ENCODE data around the gene COG3. TPM values are rescaled to one million over a fixed set of nuclear protein-coding genes. Genes with fewer than 3 reads are reported as not detected.

Gene COG3
- polyA plus RNA-seq, 4 donors, result 15.9 to 29.4 (median 22.3) TPM

GRCh38 chr13:45518525-45519245 lies 53.9 kb downstream of the COG3 start:
- Histone ChIP-seq H3K4me1 (ENCODE audit: control insufficient read depth in 3 of 3, insufficient read depth in 2 of 3, low read depth in 1 of 3, low read length in 2 of 3) (no peaks in the 10 kb centered on the region), H3K36me3 (ENCODE audit: control insufficient read depth in 3 of 3, insufficient read depth in 2 of 3, low read depth in 1 of 3, low read length in 3 of 3) (peaks cover 0 to 24% (median 17%) of the 10 kb centered on the region in 3 donors), H3K27ac (ENCODE audit: low read depth in 1 of 3, low read length in 2 of 3) (no peak overlapping the region), H3K9me3 (ENCODE audit: control insufficient read depth in 2 of 2, insufficient read depth in 1 of 2, low read depth in 1 of 2, low read length in 1 of 2) (no peaks in the 10 kb centered on the region), H3K4me3 (ENCODE audit: low read depth in 1 of 3, low read length in 3 of 3) (no peak overlapping the region), H3K27me3 (ENCODE audit: control insufficient read depth in 3 of 3, insufficient read depth in 3 of 3, low read length in 3 of 3) (no peaks in the 10 kb centered on the region)
- DNase-seq, result no peak
- no peak for FAIRE-seq
- WGBS, 3 donors, result 65 to 66% (median 66%) methylated on average over 4 of the region's 4 CpGs

GRCh38 chr13:45519493-45519892 lies 54.8 kb downstream of the COG3 start:
- FAIRE-seq (no peak), DNase-seq (no peak)
- no peaks in the 10 kb centered on the region for H3K27me3 ChIP-seq (ENCODE audit: control insufficient read depth in 3 of 3, insufficient read depth in 3 of 3, low read length in 3 of 3)
- no peak overlapping the region for H3K27ac ChIP-seq (ENCODE audit: low read depth in 1 of 3, low read length in 2 of 3)
- peaks cover 0 to 24% (median 17%) of the 10 kb centered on the region in 3 donors for H3K36me3 ChIP-seq (ENCODE audit: control insufficient read depth in 3 of 3, insufficient read depth in 2 of 3, low read depth in 1 of 3, low read length in 3 of 3)
- no peaks in the 10 kb centered on the region for H3K9me3 ChIP-seq (ENCODE audit: control insufficient read depth in 2 of 2, insufficient read depth in 1 of 2, low read depth in 1 of 2, low read length in 1 of 2)
- WGBS, 3 donors, result 60 to 78% (median 76%) methylated on average over 4 of the region's 4 CpGs
- H3K4me1 ChIP-seq (ENCODE audit: control insufficient read depth in 3 of 3, insufficient read depth in 2 of 3, low read depth in 1 of 3, low read length in 2 of 3), result no peaks in the 10 kb centered on the region
- H3K4me3 ChIP-seq (ENCODE audit: low read depth in 1 of 3, low read length in 3 of 3), result no peak overlapping the region

GRCh38 chr13:45521297-45521696 lies 56.6 kb downstream of the COG3 start:
- no peak overlapping the region for H3K4me3 ChIP-seq (ENCODE audit: low read depth in 1 of 3, low read length in 3 of 3)
- no peaks in the 10 kb centered on the region for H3K27me3 ChIP-seq (ENCODE audit: control insufficient read depth in 3 of 3, insufficient read depth in 3 of 3, low read length in 3 of 3)
- no peaks in the 10 kb centered on the region for H3K4me1 ChIP-seq (ENCODE audit: control insufficient read depth in 3 of 3, insufficient read depth in 2 of 3, low read depth in 1 of 3, low read length in 2 of 3)
- H3K27ac ChIP-seq (ENCODE audit: low read depth in 1 of 3, low read length in 2 of 3), result no peak overlapping the region
- WGBS, 3 donors, result 84 to 100% (median 94%) methylated on average over 4 of the region's 4 CpGs
- no peaks in the 10 kb centered on the region for H3K9me3 ChIP-seq (ENCODE audit: control insufficient read depth in 2 of 2, insufficient read depth in 1 of 2, low read depth in 1 of 2, low read length in 1 of 2)
- peaks cover 3 to 26% (median 10%) of the 10 kb centered on the region in 3 donors for H3K36me3 ChIP-seq (ENCODE audit: control insufficient read depth in 3 of 3, insufficient read depth in 2 of 3, low read depth in 1 of 3, low read length in 3 of 3)
- FAIRE-seq, result no peak
- DNase-seq, result no peak

DNA sequence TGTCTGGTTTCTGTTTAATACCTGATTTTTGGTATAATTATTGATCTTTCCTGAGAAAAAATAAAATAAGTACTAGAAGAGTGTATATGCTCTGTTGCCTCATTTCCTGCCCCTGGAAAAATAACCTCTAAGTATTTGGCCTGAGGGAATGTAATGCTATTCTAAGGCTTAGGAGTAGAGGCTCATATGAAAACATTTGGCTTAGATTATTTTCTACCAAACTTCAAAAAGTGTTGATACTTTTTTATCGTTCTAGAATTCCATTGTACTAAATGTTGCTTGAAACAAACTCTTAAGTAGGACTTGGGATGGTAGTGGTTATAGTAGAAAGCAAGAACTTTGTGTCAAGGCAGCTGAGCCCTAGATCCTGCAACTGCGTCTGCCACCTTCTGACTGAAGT lies 57.8 kb downstream of the COG3 start:
- no peak overlapping the region for H3K4me3 ChIP-seq (ENCODE audit: low read depth in 1 of 3, low read length in 3 of 3)
- H3K9me3 ChIP-seq (ENCODE audit: control insufficient read depth in 2 of 2, insufficient read depth in 1 of 2, low read depth in 1 of 2, low read length in 1 of 2), result no peaks in the 10 kb centered on the region
- H3K36me3 ChIP-seq (ENCODE audit: control insufficient read depth in 3 of 3, insufficient read depth in 2 of 3, low read depth in 1 of 3, low read length in 3 of 3), result peaks cover 3 to 21% (median 10%) of the 10 kb centered on the region in 3 donors
- FAIRE-seq (no peak), DNase-seq (no peak)
- H3K27me3 ChIP-seq (ENCODE audit: control insufficient read depth in 3 of 3, insufficient read depth in 3 of 3, low read length in 3 of 3), result no peaks in the 10 kb centered on the region
- no peaks in the 10 kb centered on the region for H3K4me1 ChIP-seq (ENCODE audit: control insufficient read depth in 3 of 3, insufficient read depth in 2 of 3, low read depth in 1 of 3, low read length in 2 of 3)
- H3K27ac ChIP-seq (ENCODE audit: low read depth in 1 of 3, low read length in 2 of 3), result no peak overlapping the region
- WGBS, 3 donors, result 81 to 89% (median 86%) methylated on average over 2 of the region's 2 CpGs

DNA sequence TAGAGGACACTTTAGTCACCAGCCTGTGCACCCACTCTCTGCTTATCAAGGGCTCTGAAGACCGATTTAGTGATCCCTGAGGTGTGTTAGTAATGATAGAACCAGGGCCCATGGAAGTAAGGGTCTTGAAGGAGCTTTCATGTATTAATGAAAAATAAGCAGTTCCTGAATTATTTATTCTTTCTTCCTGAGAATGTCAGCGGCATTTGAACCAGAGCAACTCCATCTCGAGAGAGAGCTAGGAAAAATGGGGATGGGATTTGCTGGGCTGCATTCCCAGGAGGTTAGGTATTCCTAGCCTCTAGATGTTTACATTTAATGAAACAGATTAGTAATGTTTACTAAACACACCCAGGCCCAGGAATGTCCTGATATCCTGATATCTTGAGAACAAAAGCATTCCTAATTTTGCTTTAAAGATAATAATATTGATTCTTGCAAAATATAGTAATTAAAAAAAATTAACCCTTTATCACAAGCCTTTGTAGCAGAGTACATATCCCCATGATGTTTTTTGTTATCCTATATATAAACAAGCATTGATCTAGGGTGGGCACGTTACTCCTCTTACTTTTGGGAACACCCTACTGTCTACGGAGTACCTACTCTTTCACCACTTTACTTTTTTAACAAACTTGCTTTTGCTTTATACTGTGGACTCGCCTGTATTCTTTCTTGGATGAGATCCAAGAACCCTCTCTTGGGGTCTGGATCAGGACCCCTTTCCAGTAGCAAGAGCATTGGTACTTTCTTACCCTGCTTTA lies 63.1 kb downstream of the COG3 start:
- no peak for DNase-seq
- WGBS, 3 donors, result 63 to 78% (median 71%) methylated on average over 6 of the region's 6 CpGs
- FAIRE-seq, result no peak

DNA sequence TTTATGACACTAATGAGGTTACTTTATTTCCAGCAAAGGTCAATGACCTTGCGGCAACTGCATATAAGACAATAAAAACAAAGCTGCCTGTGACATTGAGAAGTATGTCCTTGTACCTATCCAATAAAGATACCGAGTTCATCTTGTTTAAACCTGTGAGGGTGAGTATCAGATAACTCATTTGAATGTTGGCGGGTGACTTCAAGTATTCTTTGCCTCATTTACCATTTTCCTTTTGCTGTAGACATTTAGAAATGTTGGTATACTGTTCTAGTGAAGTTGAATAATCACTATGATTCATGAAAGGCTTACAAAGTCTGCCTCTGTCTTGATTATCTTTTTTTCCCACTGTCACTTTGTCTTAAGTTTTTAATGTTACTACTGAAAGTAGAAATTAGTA lies 65.0 kb downstream of the COG3 start:
- Histone ChIP-seq H3K9me3 (ENCODE audit: control insufficient read depth in 2 of 2, insufficient read depth in 1 of 2, low read depth in 1 of 2, low read length in 1 of 2) (no peaks in the 10 kb centered on the region), H3K27ac (ENCODE audit: low read depth in 1 of 3, low read length in 2 of 3) (no peak overlapping the region), H3K4me3 (ENCODE audit: low read depth in 1 of 3, low read length in 3 of 3) (no peak overlapping the region), H3K27me3 (ENCODE audit: control insufficient read depth in 3 of 3, insufficient read depth in 3 of 3, low read length in 3 of 3) (no peaks in the 10 kb centered on the region), H3K36me3 (ENCODE audit: control insufficient read depth in 3 of 3, insufficient read depth in 2 of 3, low read depth in 1 of 3, low read length in 3 of 3) (peaks cover 17 to 30% (median 19%) of the 10 kb centered on the region in 3 donors), H3K4me1 (ENCODE audit: control insufficient read depth in 3 of 3, insufficient read depth in 2 of 3, low read depth in 1 of 3, low read length in 2 of 3) (no peaks in the 10 kb centered on the region)
- no peak for DNase-seq
- 89 to 93% (median 91%) methylated on average over 3 of the region's 3 CpGs for WGBS, 3 donors
- no peak for FAIRE-seq

More for the DNA sequence above, 63.1 kb downstream of the COG3 start:
- Histone ChIP-seq H3K27ac (ENCODE audit: low read depth in 1 of 3, low read length in 2 of 3) (no peak overlapping the region), H3K4me1 (ENCODE audit: control insufficient read depth in 3 of 3, insufficient read depth in 2 of 3, low read depth in 1 of 3, low read length in 2 of 3) (no peaks in the 10 kb centered on the region), H3K36me3 (ENCODE audit: control insufficient read depth in 3 of 3, insufficient read depth in 2 of 3, low read depth in 1 of 3, low read length in 3 of 3) (peaks cover 9 to 16% (median 10%) of the 10 kb centered on the region in 3 donors), H3K9me3 (ENCODE audit: control insufficient read depth in 2 of 2, insufficient read depth in 1 of 2, low read depth in 1 of 2, low read length in 1 of 2) (no peaks in the 10 kb centered on the region), H3K4me3 (ENCODE audit: low read depth in 1 of 3, low read length in 3 of 3) (no peak overlapping the region), H3K27me3 (ENCODE audit: control insufficient read depth in 3 of 3, insufficient read depth in 3 of 3, low read length in 3 of 3) (no peaks in the 10 kb centered on the region)

- Histone ChIP-seq H3K9me3 (ENCODE audit: control insufficient read depth in 2 of 2, insufficient read depth in 1 of 2, low read depth in 1 of 2, low read length in 1 of 2) (no peaks in the 10 kb centered on the region), H3K27ac (ENCODE audit: low read depth in 1 of 3, low read length in 2 of 3) (no peak overlapping the region), H3K4me3 (ENCODE audit: low read depth in 1 of 3, low read length in 3 of 3) (no peak overlapping the region), H3K36me3 (ENCODE audit: control insufficient read depth in 3 of 3, insufficient read depth in 2 of 3, low read depth in 1 of 3, low read length in 3 of 3) (peaks cover 19 to 33% (median 23%) of the 10 kb centered on the region in 3 donors), H3K4me1 (ENCODE audit: control insufficient read depth in 3 of 3, insufficient read depth in 2 of 3, low read depth in 1 of 3, low read length in 2 of 3) (no peaks in the 10 kb centered on the region), H3K27me3 (ENCODE audit: control insufficient read depth in 3 of 3, insufficient read depth in 3 of 3, low read length in 3 of 3) (no peaks in the 10 kb centered on the region)
- FAIRE-seq, result no peak
- DNase-seq, result no peak
- 88 to 90% (median 89%) methylated on average over 9 of the region's 9 CpGs for WGBS, 3 donors
Measured at GRCh38 chr13:45534604-45535003, 69.9 kb downstream of the COG3 start.

DNA sequence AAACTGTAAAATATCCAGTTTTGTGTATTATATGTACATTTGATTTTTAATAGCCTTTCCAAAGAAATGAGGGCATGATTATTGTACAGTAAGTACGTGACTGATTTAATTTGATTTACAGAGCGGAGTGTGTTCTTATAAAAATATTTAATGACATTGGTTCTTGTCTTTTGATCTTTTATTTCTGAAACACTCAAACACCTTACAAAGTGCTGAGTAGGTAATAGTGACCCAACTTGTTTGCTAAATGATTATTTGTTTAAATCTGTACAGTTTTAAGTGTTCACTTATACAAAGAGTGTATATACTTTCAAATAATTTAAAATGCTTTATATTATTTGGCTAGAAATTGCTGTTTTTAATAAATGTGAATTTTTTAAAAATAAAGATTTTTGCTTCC lies 71.5 kb downstream of the COG3 start:
- Histone ChIP-seq H3K4me3 (ENCODE audit: low read depth in 1 of 3, low read length in 3 of 3) (no peak overlapping the region), H3K27ac (ENCODE audit: low read depth in 1 of 3, low read length in 2 of 3) (no peak overlapping the region), H3K36me3 (ENCODE audit: control insufficient read depth in 3 of 3, insufficient read depth in 2 of 3, low read depth in 1 of 3, low read length in 3 of 3) (peaks cover 18 to 30% (median 22%) of the 10 kb centered on the region in 3 donors), H3K9me3 (ENCODE audit: control insufficient read depth in 2 of 2, insufficient read depth in 1 of 2, low read depth in 1 of 2, low read length in 1 of 2) (no peaks in the 10 kb centered on the region), H3K27me3 (ENCODE audit: control insufficient read depth in 3 of 3, insufficient read depth in 3 of 3, low read length in 3 of 3) (no peaks in the 10 kb centered on the region), H3K4me1 (ENCODE audit: control insufficient read depth in 3 of 3, insufficient read depth in 2 of 3, low read depth in 1 of 3, low read length in 2 of 3) (no peaks in the 10 kb centered on the region)
- no peak for FAIRE-seq
- DNase-seq, result no peak
- 97 to 100% (median 100%) methylated on average over 2 of the region's 2 CpGs for WGBS, 3 donors

Measured in small intestine (tissue), 7 donors.